ENCODE data around the gene FHL5.
"Not testable (repeated sequence)": the region's sequence is repeated elsewhere in the genome, so short reads cannot be mapped to it uniquely, and the experiment has no call there.

The FHL5 gene

GRCh38 chr6:96611342-96611991 lies 48.5 kb downstream of the FHL5 start:
- no peak for DNase-seq

GRCh38 chr6:96613291-96613999 lies 50.5 kb downstream of the FHL5 start:
- DNase-seq: no peak

- no peak for DNase-seq
These were observed 57.9 kb downstream of the FHL5 start for GRCh38 chr6:96620851-96621250.

- no peak for DNase-seq
These were observed 59.1 kb downstream of the FHL5 start for GRCh38 chr6:96621983-96622382.

- DNase-seq: no peak
These were observed 62.0 kb downstream of the FHL5 start for GRCh38 chr6:96624957-96625356.

GRCh38 chr6:96626759-96627364 lies 63.9 kb downstream of the FHL5 start:
- DNase-seq: peak; percentile 56

GRCh38 chr6:96631248-96631647 lies 68.3 kb downstream of the FHL5 start:
- DNase-seq: no peak

GRCh38 chr6:96637979-96638378 lies 75.1 kb downstream of the FHL5 start:
- not testable (repeated sequence) for DNase-seq

- no peak for DNase-seq
These were observed 82.2 kb downstream of the FHL5 start for GRCh38 chr6:96645106-96645505.

- no peak for DNase-seq
These were observed 87.0 kb downstream of the FHL5 start for GRCh38 chr6:96649926-96650325.

GRCh38 chr6:96651816-96652215 lies 88.9 kb downstream of the FHL5 start:
- DNase-seq: no peak

GRCh38 chr6:96652552-96652951 lies 89.6 kb downstream of the FHL5 start:
- DNase-seq: no peak

GRCh38 chr6:96653181-96653580 lies 90.3 kb downstream of the FHL5 start:
- no peak for DNase-seq

- DNase-seq: no peak
These were observed 93.6 kb downstream of the FHL5 start for GRCh38 chr6:96656567-96656966.

GRCh38 chr6:96657344-96657743 lies 94.4 kb downstream of the FHL5 start:
- DNase-seq: no peak

GRCh38 chr6:96659084-96659845 lies 96.3 kb downstream of the FHL5 start:
- no peak for DNase-seq
